ENCODE measurements around the gene PPP3R1.

Gene PPP3R1

GRCh38 chr2:68282811-68283418 lies 30.6 kb upstream of the PPP3R1 start:
- TF ChIP-seq CTCF (conservative IDR thresholded peaks at IDR 0.05; ENCODE audit: low read depth, low read length) = peak; percentile 81
- DNase-seq (ENCODE audit: low read depth) = peak; percentile 65
- H3K4me3 ChIP-seq (ENCODE audit: low read depth, low read length) = no peak overlapping the region

- no peak for DNase-seq (ENCODE audit: low read depth)
- H3K4me3 ChIP-seq (ENCODE audit: low read depth, low read length) = no peak overlapping the region
- TF ChIP-seq CTCF (conservative IDR thresholded peaks at IDR 0.05; ENCODE audit: low read depth, low read length) = no peak
These were observed 28.5 kb upstream of the PPP3R1 start for GRCh38 chr2:68280796-68281195.

DNA sequence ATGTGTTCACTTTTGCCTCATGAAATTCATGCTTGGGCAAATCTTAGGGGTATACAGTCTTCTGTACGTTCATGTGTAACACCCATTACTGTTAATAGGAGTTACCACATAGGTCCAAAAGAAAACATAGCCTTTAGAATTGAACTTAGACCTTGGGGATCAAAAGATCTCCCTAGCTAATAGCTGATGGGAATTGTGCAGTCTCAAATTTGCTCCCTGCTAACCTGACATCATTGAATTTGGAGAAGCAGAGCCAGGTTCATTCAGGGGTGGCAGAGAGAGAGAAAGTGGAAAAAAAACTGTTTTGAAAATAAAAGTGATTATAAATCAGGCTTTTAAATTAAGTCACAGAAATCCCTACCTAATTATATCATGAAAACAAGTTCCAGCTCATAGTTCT lies 28.0 kb upstream of the PPP3R1 start:
- no peak for TF ChIP-seq CTCF (conservative IDR thresholded peaks at IDR 0.05; ENCODE audit: low read depth, low read length)
- no peak overlapping the region for H3K4me3 ChIP-seq (ENCODE audit: low read depth, low read length)
- no peak for DNase-seq (ENCODE audit: low read depth)

DNA sequence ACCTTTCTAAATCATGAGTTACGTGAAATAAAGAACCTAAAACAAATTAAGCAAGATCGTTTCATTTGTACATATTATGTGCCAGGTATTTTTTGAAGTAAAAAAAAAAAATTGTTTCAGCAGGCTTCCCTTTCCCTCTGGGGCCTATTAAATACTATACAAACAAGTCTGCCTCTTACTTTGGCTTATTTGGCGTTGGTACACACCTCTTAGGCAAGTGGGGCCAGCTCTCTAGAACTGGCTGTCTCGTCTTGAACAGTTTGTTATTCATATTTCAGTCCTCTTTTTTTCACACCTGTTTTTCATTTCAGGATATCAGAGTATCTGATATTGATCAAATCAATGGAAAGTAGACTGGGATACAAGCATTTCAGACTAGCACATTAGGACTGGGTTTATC lies 27.4 kb upstream of the PPP3R1 start:
- no peak for TF ChIP-seq CTCF (conservative IDR thresholded peaks at IDR 0.05; ENCODE audit: low read depth, low read length)
- no peak overlapping the region for H3K4me3 ChIP-seq (ENCODE audit: low read depth, low read length)
- DNase-seq (ENCODE audit: low read depth) = no peak

DNA sequence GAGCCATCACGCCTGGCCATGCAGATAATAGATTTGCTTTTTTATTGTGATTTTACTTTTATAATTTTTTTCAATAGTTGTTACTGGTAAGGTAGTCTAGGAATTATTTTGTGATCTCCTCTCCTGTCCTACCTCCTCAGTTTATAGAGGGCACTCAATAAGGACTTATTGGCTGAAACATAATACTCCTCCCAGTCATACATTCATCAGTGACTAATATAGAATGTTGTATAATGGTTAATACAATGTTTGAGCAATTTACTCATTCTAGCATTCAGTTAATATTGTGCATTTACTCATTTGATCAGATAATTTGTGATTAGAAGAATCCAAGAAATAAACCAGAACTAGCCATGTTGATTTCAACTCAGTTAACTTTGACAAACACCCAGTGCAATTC lies 25.8 kb upstream of the PPP3R1 start:
- TF ChIP-seq CTCF (conservative IDR thresholded peaks at IDR 0.05; ENCODE audit: low read depth, low read length) = no peak
- no peak overlapping the region for H3K4me3 ChIP-seq (ENCODE audit: low read depth, low read length)
- DNase-seq (ENCODE audit: low read depth) = no peak

DNA sequence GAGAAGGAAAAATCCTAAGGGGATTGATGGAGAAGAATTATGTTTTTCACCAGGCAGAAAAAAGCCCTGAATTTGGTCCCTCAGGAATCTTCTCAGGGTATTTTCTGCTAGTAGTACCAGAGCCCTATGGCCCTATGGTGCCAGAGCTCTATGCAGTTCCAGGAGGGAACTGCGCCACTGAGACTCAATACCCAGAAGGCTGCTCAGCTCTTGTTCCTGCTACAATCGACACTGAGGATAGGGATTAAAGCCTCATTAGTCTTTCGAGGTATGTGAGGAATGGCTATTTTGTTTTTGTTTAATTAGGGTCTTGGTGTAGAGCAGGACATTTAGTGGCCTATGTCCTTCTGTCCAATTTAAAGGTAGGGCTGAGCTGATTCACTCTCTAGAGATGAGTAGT lies 21.7 kb upstream of the PPP3R1 start:
- no peak overlapping the region for H3K4me3 ChIP-seq (ENCODE audit: low read depth, low read length)
- DNase-seq (ENCODE audit: low read depth) = no peak
- TF ChIP-seq CTCF (conservative IDR thresholded peaks at IDR 0.05; ENCODE audit: low read depth, low read length) = no peak

DNA sequence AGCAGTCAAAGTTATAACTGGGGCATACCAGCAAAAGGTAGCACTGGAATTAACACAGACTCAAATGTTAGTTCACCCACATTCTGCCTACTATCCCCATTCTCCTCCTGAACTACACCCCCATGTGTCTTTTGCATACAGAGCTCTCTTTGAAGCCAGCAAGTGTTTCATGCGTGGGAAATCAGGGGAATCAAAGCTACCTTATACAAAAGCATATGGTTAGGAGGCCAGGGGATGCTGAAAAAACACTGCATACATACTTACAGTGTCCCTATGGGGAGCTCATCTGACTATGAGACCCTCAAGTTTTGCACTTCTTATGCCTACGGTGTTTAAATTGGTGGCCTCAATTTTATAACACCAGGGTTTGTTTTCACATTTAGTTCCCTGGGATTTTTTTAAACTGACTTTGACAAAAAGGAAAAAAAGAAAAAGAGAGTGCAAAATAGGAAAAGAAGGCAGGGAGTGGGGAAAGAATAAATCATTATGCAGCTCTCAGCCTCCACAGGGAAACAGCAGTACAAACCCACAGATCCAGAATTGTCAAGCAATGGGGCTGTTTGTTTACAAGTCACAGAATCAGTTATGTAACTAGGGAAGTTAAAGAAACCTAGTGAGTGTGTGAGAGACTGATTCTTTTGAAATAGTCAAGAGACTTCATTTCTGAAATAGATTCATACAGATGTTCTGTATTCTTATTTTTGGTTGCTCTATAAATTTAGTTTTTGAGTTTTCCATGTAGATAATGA lies 20.1 kb upstream of the PPP3R1 start:
- DNase-seq (ENCODE audit: low read depth) = no peak
- no peak for TF ChIP-seq CTCF (conservative IDR thresholded peaks at IDR 0.05; ENCODE audit: low read depth, low read length)
- no peak overlapping the region for H3K4me3 ChIP-seq (ENCODE audit: low read depth, low read length)
